Retinal pigment epithelial cell (primary cell): ENCODE data around the gene OR5P2.
"Not testable (repeated sequence)": the region's sequence is repeated elsewhere in the genome, so short reads cannot be mapped to it uniquely, and the experiment has no call there.

Experiments used
- DNase-seq: peaks from one replicate; pipeline ENCODE4 v3.0.0-alpha.2; 2010; ENCODE audit warnings: low read depth
- H3K4me3 ChIP-seq: 2 replicates; pipeline ENCODE4 v1.5.1; 2011; ENCODE audit warnings: mild to moderate bottlenecking, low read length, control low read depth, moderate library complexity
- TF ChIP-seq, protein P1 (sequence below): conservative IDR thresholded peaks from 2 replicates; pipeline ENCODE4 v1.5.1; 2011; ENCODE audit warnings: low read depth, low read length, control low read depth, inconsistent platforms

Gene OR5P2

DNA sequence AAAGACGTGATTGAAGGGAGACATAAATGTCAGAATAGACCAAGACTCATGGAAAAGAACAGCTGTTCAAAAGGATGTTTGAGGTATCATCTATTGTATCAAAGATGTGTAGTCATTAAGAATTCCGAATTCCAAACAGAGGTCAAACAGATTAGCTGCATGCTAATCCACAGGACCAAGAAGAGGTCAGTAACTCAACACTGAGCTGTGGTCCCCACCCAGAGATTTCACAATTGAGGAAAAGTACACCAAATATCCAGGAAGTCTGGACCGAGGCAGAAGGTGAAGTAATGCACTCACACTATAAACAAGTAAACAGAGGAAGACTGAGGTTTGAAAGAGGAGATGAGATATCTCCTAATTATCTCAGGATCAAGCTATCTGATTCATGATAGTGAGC is 29.6 kb upstream of the OR5P2 start:
- TF ChIP-seq, protein P1, sequence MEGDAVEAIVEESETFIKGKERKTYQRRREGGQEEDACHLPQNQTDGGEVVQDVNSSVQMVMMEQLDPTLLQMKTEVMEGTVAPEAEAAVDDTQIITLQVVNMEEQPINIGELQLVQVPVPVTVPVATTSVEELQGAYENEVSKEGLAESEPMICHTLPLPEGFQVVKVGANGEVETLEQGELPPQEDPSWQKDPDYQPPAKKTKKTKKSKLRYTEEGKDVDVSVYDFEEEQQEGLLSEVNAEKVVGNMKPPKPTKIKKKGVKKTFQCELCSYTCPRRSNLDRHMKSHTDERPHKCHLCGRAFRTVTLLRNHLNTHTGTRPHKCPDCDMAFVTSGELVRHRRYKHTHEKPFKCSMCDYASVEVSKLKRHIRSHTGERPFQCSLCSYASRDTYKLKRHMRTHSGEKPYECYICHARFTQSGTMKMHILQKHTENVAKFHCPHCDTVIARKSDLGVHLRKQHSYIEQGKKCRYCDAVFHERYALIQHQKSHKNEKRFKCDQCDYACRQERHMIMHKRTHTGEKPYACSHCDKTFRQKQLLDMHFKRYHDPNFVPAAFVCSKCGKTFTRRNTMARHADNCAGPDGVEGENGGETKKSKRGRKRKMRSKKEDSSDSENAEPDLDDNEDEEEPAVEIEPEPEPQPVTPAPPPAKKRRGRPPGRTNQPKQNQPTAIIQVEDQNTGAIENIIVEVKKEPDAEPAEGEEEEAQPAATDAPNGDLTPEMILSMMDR = no peak
- DNase-seq = no peak
- no peak overlapping the region for H3K4me3 ChIP-seq

DNA sequence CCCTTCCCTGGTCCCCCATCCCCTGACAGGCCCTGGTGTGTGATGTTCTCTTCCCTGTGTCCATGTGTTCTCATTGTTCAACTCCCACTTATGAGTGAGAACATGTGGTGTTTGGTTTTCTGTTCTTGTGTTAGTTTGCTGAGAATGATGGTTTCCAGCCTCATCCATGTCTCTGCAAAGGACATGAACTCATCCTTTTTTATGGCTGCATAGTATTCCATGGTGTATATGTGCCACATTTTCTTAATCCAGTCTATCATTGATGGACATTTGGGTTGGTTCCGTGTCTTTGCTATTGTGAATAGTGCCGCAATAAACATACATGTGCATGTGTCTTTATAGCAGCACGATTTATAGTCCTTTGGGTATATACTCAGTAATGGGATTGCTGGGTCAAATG is 23.7 kb upstream of the OR5P2 start:
- not testable (repeated sequence) for DNase-seq, H3K4me3 ChIP-seq

GRCh38 chr11:7814897-7815296 is 18.2 kb upstream of the OR5P2 start:
- not testable (repeated sequence) for H3K4me3 ChIP-seq, DNase-seq

DNA sequence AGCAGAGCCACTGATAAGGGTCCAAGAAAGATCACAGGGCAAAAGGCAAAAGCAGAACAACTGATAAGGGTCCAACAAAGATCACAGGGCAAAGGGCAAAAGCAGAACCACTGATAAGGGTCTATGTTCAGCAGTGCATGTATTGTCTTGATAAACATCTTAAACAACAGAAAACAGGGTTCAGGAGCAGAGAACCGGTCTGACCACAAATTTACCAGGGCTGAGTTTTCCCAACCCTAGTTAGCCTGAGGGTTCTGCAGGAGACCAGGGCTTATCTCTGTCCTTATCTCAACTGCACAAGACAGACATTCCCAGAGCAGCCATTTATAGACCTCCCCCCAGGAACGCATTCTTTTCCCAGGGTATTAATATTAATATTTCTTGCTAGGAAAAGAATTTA is 13.6 kb upstream of the OR5P2 start:
- not testable (repeated sequence) for DNase-seq, H3K4me3 ChIP-seq

GRCh38 chr11:7793233-7793632 is 3.5 kb downstream of the OR5P2 start:
- no peak for DNase-seq
- H3K4me3 ChIP-seq = no peak overlapping the region
- TF ChIP-seq, protein P1 = no peak

DNA sequence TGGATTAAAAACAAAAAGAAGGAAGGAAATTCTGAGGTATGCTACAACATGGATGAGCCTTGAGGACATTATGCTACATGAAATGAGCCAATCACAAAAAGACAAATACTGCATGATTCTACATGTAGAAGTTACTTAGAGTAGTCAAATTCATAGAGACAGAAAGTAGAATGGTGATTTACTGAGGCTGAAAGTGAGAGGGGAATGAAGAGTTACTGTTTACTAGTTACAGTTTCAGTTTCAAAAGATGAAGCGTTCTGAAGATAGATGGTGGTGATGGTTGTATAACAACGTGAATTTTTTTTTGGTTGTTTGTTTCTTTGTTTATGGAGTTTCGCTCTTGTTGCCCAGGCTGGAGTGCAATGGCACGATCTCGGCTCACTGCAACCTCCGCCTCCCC is 9.5 kb downstream of the OR5P2 start:
- TF ChIP-seq, protein P1 = no peak
- DNase-seq = no peak
- no peak overlapping the region for H3K4me3 ChIP-seq

- TF ChIP-seq, protein P1 = no peak
- no peak for DNase-seq
- H3K4me3 ChIP-seq = no peak overlapping the region
These were observed 21.1 kb downstream of the OR5P2 start for GRCh38 chr11:7775689-7776088.

GRCh38 chr11:7764301-7764700 is 32.4 kb downstream of the OR5P2 start:
- DNase-seq, H3K4me3 ChIP-seq: not testable (repeated sequence)

DNA sequence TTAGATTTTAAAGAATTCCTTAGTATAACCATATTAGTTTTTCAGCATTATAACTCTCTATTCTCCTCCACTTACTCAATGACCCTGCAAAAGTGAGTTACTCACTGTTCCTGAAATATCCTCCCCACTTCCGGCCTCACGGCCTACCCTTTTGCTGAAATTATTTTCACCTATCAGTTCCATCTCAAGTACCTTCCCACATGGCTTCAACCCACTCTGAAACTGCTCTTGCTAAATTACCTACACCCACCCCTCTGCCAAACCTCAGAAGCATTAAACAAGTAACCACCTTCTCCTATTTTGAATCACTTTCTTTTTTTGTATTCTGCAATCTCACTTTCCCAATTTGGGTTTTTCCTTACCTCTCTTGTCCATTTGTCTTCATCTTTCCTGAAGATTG is 37.7 kb downstream of the OR5P2 start:
- TF ChIP-seq, protein P1 = no peak
- DNase-seq = no peak

GRCh38 chr11:7749456-7749855 is 47.3 kb downstream of the OR5P2 start:
- TF ChIP-seq, protein P1 = no peak
- no peak for DNase-seq
- H3K4me3 ChIP-seq = no peak overlapping the region

More for the DNA sequence above, 37.7 kb downstream of the OR5P2 start:
- H3K4me3 ChIP-seq = no peak overlapping the region
